CD14-positive monocyte (primary cell): ENCODE data around the gene FAM151B. TPM values are rescaled to one million over a fixed set of nuclear protein-coding genes. Genes with fewer than 3 reads are reported as not detected.

ENCODE experiments used
- DNase-seq, 3 donors: peaks; one replicate each; pipeline ENCODE4 v3.0.0-alpha.2; 2011 to 2022
- H2AFZ ChIP-seq: 2 replicates; pipeline ENCODE4 v1.6.0; 2012; ENCODE audit warnings: mild to moderate bottlenecking, low read depth, low read length, inconsistent platforms; ENCODE audit not compliant: insufficient read depth, poor library complexity, severe bottlenecking
- H3K27ac ChIP-seq, 2 donors: 1 replicate in 1 of 2; 2 replicates in 1 of 2; pipeline ENCODE4 v1.5.1; 2012 to 2013; ENCODE audit warnings: low read length in 2 of 2, control low read depth in 1 of 2, inconsistent platforms in 1 of 2, low read depth in 1 of 2, mild to moderate bottlenecking in 1 of 2
- H3K27me3 ChIP-seq, 2 donors: one replicate each; pipeline versions ENCODE4 v1.6.0 to v1.6.1; 2011 to 2013; ENCODE audit warnings: low read length in 2 of 2; ENCODE audit not compliant: control insufficient read depth in 2 of 2, insufficient read depth in 2 of 2
- H3K36me3 ChIP-seq, 2 donors: replicated peaks in 1 of 2; 1 replicate in 1 of 2; 2 replicates in 1 of 2; pipeline versions ENCODE4 v1.5.1 to v1.6.1; 2012 to 2013; ENCODE audit warnings: low read length in 2 of 2, control low read depth in 1 of 2, inconsistent platforms in 1 of 2, mild to moderate bottlenecking in 1 of 2; ENCODE audit not compliant: insufficient read depth in 2 of 2, control insufficient read depth in 1 of 2
- H3K4me1 ChIP-seq, 2 donors: 1 replicate in 1 of 2; 2 replicates in 1 of 2; pipeline versions ENCODE4 v1.5.1 to v1.6.1; 2012 to 2013; ENCODE audit warnings: low read length in 2 of 2, control low read depth in 1 of 2, inconsistent platforms in 1 of 2, mild to moderate bottlenecking in 1 of 2, moderate library complexity in 1 of 2; ENCODE audit not compliant: insufficient read depth in 2 of 2, control insufficient read depth in 1 of 2
- H3K4me2 ChIP-seq: replicated peaks from 2 replicates; pipeline ENCODE3; 2012; ENCODE audit warnings: low read length, moderate library complexity, mild to moderate bottlenecking; ENCODE audit not compliant: poor library complexity, severe bottlenecking; ENCODE audit errors: extremely low read depth
- H3K4me3 ChIP-seq, 3 experiments: fragments of 200-600 bp in 1 of 3; sonication (generic) in 1 of 3; replicated peaks in 1 of 3; 1 replicate in 2 of 3; 2 replicates in 1 of 3; pipeline ENCODE4 v1.5.1; 2011 to 2013; ENCODE audit warnings: low read length in 3 of 3, mild to moderate bottlenecking in 3 of 3, control low read depth in 2 of 3, low read depth in 2 of 3, inconsistent platforms in 1 of 3, moderate library complexity in 1 of 3
- H3K79me2 ChIP-seq: 2 replicates; pipeline ENCODE4 v1.6.0; 2012; ENCODE audit warnings: mild to moderate bottlenecking, control low read depth, inconsistent platforms, low read length, moderate library complexity; ENCODE audit not compliant: insufficient read depth
- H3K9ac ChIP-seq: 2 replicates; pipeline ENCODE4 v1.6.0; 2017; ENCODE audit warnings: low read length, mild to moderate bottlenecking; ENCODE audit not compliant: insufficient read depth, poor library complexity, severe bottlenecking
- H3K9me3 ChIP-seq, 2 donors: replicated peaks in 1 of 2; 1 replicate in 1 of 2; 2 replicates in 1 of 2; pipeline versions ENCODE4 v1.5.1 to v1.6.1; 2012 to 2013; ENCODE audit warnings: low read length in 2 of 2, control low read depth in 1 of 2; ENCODE audit not compliant: control insufficient read depth in 1 of 2, insufficient read depth in 1 of 2
- H4K20me1 ChIP-seq: 2 replicates; pipeline ENCODE4 v1.6.0; 2012; ENCODE audit warnings: mild to moderate bottlenecking, low read length, control low read depth, moderate library complexity; ENCODE audit not compliant: insufficient read depth
- H3K27ac Mint-ChIP-seq, 7 donors: one replicate each; pipeline ENCODE4 v1.8.0; 2020; ENCODE audit warnings: mild to moderate bottlenecking in 7 of 7, mixed read lengths in 7 of 7, moderate library complexity in 6 of 7, inconsistent platforms in 2 of 7
- H3K27me3 Mint-ChIP-seq, 3 donors: one replicate each; pipeline ENCODE4 v1.8.0; 2021 to 2022; ENCODE audit warnings: low read depth in 3 of 3, mild to moderate bottlenecking in 3 of 3, mixed read lengths in 3 of 3, moderate library complexity in 3 of 3, inconsistent platforms in 1 of 3
- H3K36me3 Mint-ChIP-seq, 2 donors: one replicate each; pipeline ENCODE4 v1.8.0; 2020; ENCODE audit warnings: mixed read lengths in 2 of 2, inconsistent platforms in 1 of 2, mild to moderate bottlenecking in 1 of 2
- H3K4me1 Mint-ChIP-seq: one replicate; pipeline ENCODE4 v1.8.0; 2020; ENCODE audit warnings: mild to moderate bottlenecking, mixed read lengths
- H3K4me3 Mint-ChIP-seq, 2 donors: one replicate each; pipeline ENCODE4 v1.8.0; 2020; ENCODE audit warnings: mild to moderate bottlenecking in 2 of 2, mixed read lengths in 2 of 2, moderate library complexity in 1 of 2
- H3K9me3 Mint-ChIP-seq, 7 donors: one replicate each; pipeline ENCODE4 v1.8.0; 2020 to 2022; ENCODE audit warnings: mixed read lengths in 7 of 7, mild to moderate bottlenecking in 6 of 7, moderate library complexity in 6 of 7, inconsistent platforms in 2 of 7
- CTCF ChIP-seq: fragments of 200-600 bp; IDR thresholded peaks from one replicate; pipeline ENCODE4 v1.8.0; 2022; ENCODE audit warnings: antibody characterized with exemption, mild to moderate bottlenecking
- WGBS: methylation state at CpG from one replicate; pipeline ENCODE4 v1.1.5; 2013; ENCODE audit warnings: missing lambda C conversion rate; ENCODE audit not compliant: insufficient coverage; 5-methylcytosine and 5-hydroxymethylcytosine counted together
- intact Hi-C, 2 donors: fragments of 100-400 bp; cut with micrococcal nuclease; formaldehyde crosslinking; loops; one replicate each; pipeline versions ENCODE4 v1.15.0 to v1.15.1; 2023
- polyA plus RNA-seq, 3 donors: library from polyadenylated mRNA; depleted of rRNA in 1 of 3; unstranded in 2 of 3; stranded (reverse) in 1 of 3; fragments of 300-500 nt in 2 of 3; fragments of >200 nt in 1 of 3; fragmentation: Illumina TruSeq in 2 of 3; gene quantifications; 1 replicate in 2 of 3; 2 replicates in 1 of 3; pipeline ENCODE4 v1.2.3, GENCODE V29; 2012 to 2021

FAM151B gene
- polyA plus RNA-seq, 3 donors, result 3.2 to 10.2 (median 4.5) TPM

DNA sequence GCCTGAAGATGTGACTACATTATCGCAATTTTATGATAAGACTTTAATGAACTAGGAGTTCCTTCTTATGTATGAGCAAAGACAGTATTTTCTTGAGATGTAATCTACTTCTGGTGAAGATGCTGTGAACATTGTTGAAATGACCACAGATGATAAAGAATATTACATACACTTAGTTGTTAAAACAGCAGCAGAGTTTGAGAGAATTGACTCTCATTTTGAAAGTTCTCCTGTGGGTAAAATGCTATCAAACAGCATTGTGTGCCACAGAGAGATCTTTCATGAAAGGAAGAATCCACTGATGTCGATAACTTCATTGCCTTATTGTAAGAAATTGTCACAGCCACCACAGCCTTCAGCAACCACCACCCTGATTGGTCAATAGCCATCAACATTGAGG is 8.0 kb downstream of the FAM151B start:
- H3K9ac ChIP-seq, result no peak overlapping the region
- H2AFZ ChIP-seq, result no peak overlapping the region
- H3K27ac Mint-ChIP-seq, result no peak overlapping the region
- peaks cover 16% of the 10 kb centered on the region for H3K4me1 Mint-ChIP-seq
- H3K27me3 ChIP-seq, result no peaks in the 10 kb centered on the region
- intact Hi-C loops, result no loop called here
- H3K9me3 Mint-ChIP-seq, result no peaks in the 10 kb centered on the region
- H3K79me2 ChIP-seq, result peaks cover 63% of the 10 kb centered on the region
- H3K9me3 ChIP-seq, result no peaks in the 10 kb centered on the region
- peaks cover 0 to 1% (median 0%) of the 10 kb centered on the region in 3 donors for H3K27me3 Mint-ChIP-seq
- H3K36me3 ChIP-seq, result peaks cover 5 to 18% of the 10 kb centered on the region in 2 donors
- no peaks in the 10 kb centered on the region for H3K4me1 ChIP-seq
- peaks cover 16 to 28% of the 10 kb centered on the region in 2 donors for H3K36me3 Mint-ChIP-seq
- no CpG with 5 or more reads among the region's 2 CpGs for WGBS
- H4K20me1 ChIP-seq, result no peaks in the 10 kb centered on the region
- no peak overlapping the region for H3K27ac ChIP-seq
- H3K4me2 ChIP-seq, result no peak overlapping the region
- no peak for DNase-seq
- no peak overlapping the region for H3K4me3 ChIP-seq
- no peak for TF ChIP-seq CTCF
- H3K4me3 Mint-ChIP-seq, result no peak overlapping the region

DNA sequence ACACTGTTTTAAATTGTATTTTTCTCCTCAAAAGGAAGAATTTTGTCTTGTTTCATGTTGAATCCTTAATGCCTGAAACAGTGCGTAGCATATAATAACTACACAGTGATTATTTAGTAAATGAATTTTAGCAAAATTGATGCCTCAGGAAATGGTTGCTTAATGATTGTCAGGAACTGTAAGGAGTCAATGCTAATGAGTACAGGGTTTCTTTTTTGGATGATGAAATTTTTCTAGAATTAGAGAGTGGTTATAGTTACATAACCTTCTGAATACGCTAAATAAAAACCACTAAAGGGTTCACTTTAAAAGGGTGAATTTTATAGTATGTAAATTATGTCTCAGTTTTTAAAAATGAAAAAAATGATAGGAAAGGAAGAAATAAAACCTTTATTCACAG is 14.9 kb downstream of the FAM151B start:
- H3K27me3 Mint-ChIP-seq, result no peaks in the 10 kb centered on the region
- H3K27ac Mint-ChIP-seq, result peak overlapping the region; percentile 86 to 94 (median 93)
- peak overlapping the region; percentile 67 to 80 for H3K27ac ChIP-seq
- DNase-seq, result peak; percentile 13 to 65 (median 15)
- H3K4me2 ChIP-seq, result peak overlapping the region; percentile 52
- no peak for TF ChIP-seq CTCF
- H4K20me1 ChIP-seq, result no peaks in the 10 kb centered on the region
- H3K4me1 Mint-ChIP-seq, result peaks cover 45% of the 10 kb centered on the region
- no peaks in the 10 kb centered on the region for H3K27me3 ChIP-seq
- peaks cover 3 to 16% of the 10 kb centered on the region in 2 donors for H3K36me3 ChIP-seq
- H3K9me3 Mint-ChIP-seq, result peaks cover 0 to 3% (median 0%) of the 10 kb centered on the region in 7 donors
- WGBS, result no CpG with 5 or more reads among the region's 2 CpGs
- peaks cover 31% of the 10 kb centered on the region for H3K79me2 ChIP-seq
- H3K9ac ChIP-seq, result no peak overlapping the region
- peaks cover 24 to 33% of the 10 kb centered on the region in 2 donors for H3K4me1 ChIP-seq
- no peaks in the 10 kb centered on the region for H3K9me3 ChIP-seq
- no peak overlapping the region for H2AFZ ChIP-seq
- H3K36me3 Mint-ChIP-seq, result peaks cover 12 to 29% of the 10 kb centered on the region in 2 donors
- intact Hi-C loops, result no loop called here
- H3K4me3 ChIP-seq, result peak overlapping the region in 2 of 3 experiments; percentile 25 to 67
- peak overlapping the region in 1 of 2 donors; percentile 79 for H3K4me3 Mint-ChIP-seq
